Coronary artery (tissue), 2 donors: ENCODE data around the gene PAPPA2.

Source experiments
- DNase-seq: peaks from one replicate; pipeline ENCODE4 v3.0.0-alpha.2; 2017; ENCODE audit warnings: low spot score
- H3K27ac ChIP-seq, 2 donors: fragments of 200-600 bp; sonication (generic); one replicate each; pipeline ENCODE4 v1.5.1; 2016 to 2019
- H3K4me3 ChIP-seq: fragments of 200-600 bp; sonication (generic); 2 replicates; pipeline ENCODE4 v1.5.1; 2016; ENCODE audit warnings: mild to moderate bottlenecking, moderate library complexity
- CTCF ChIP-seq: fragments of 200-600 bp; sonication (generic); IDR thresholded peaks from one replicate; pipeline ENCODE4 v1.5.1; 2019; ENCODE audit warnings: antibody characterized with exemption

Gene PAPPA2

DNA sequence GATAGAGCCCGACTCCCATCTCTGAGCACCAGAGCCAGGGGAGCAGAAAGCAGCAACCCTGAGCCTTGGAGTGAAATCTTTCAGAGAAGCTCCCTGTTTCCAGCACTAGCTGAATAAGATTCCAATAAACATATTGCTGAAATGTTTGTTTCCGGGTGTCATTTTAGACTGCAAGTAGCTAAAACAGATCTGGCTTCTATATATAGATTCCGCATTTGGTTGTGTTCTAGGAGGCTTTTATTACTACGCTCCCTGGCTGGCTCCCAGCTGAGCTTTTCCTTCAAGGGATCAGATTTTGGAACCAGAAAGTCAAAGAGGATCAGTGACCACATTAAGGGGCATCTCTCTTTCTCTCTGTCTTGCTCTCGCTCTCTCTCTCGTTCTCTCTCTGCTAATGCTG, 88.2 kb downstream of the PAPPA2 start:
- TF ChIP-seq CTCF, result no peak
- Histone ChIP-seq H3K4me3 (no peak overlapping the region), H3K27ac (no peak overlapping the region)
- no peak for DNase-seq

DNA sequence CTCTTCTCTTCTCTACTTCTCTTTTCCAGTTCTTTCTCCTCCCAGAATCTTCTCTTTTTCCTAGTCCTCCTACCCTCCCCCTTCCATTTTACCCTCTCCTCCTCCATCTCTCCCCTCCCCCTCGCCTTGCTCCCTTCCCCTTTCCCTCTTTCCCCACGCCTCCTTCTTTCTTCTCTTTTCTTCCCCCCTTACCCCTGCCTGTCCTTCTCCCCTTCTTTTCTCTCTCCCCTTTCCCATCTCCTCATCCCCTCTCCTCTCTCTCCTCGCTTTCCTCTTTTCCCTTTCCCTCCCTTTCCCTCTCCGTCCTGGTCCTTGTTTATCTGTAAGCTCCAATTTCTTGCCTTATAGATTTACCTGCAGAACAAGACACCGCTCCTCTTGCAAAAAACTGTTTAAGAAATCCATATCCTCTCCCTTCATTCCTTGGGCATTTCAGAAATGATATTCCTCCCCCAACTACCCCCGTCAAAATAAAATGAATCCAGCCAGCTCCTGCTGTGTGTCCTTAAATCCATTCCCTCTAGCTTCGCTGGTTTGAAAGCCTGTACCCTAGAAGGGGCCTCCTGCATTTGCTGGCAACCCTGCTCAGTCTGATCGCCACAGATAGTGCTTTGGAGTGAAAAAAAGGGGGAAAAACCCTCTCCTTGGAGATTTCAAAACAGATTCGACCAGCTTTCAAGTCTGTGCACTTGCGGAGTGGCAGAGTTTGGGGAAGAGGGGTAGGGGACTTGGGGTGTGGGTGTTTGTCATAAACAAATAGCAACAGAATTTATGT, 89.4 kb downstream of the PAPPA2 start:
- H3K27ac ChIP-seq, result no peak overlapping the region
- no peak overlapping the region for H3K4me3 ChIP-seq
- TF ChIP-seq CTCF, result no peak
- no peak for DNase-seq

DNA sequence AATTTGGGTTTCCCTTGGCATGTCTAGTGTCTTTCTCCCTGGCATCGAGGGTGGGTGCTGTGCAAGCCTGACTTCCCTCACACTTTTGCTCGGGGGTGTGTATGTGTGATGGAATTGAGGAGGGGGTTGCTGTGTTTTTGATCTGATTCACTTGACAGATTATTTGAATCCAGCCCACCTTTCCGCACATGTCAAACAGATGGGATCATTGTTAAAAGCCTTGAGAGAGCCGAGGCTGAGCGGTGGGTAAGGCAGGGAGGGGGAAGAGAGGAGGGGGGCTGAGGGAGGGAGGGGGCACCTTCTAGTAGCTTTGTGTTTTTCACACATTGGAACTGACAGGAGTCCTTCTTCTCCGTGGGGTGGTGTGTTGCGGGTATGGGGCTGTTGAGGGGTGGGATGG, 90.0 kb downstream of the PAPPA2 start:
- TF ChIP-seq CTCF, result no peak
- Histone ChIP-seq H3K4me3 (no peak overlapping the region), H3K27ac (no peak overlapping the region)

DNA sequence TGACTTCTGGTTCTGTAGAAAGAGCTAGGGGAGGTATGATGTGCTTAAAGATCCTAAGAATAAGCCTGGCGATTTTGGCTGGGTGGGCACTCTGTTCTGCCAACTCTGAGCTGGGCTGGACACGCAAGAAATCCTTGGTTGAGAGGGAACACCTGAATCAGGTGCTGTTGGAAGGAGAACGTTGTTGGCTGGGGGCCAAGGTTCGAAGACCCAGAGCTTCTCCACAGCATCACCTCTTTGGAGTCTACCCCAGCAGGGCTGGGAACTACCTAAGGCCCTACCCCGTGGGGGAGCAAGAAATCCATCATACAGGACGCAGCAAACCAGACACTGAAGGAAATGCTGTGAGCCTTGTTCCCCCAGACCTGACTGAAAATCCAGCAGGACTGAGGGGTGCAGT, 93.3 kb downstream of the PAPPA2 start:
- Histone ChIP-seq H3K27ac (no peak overlapping the region), H3K4me3 (no peak overlapping the region)
- TF ChIP-seq CTCF, result no peak
- no peak for DNase-seq

More for the DNA sequence above, 90.0 kb downstream of the PAPPA2 start:
- DNase-seq, result no peak

DNA sequence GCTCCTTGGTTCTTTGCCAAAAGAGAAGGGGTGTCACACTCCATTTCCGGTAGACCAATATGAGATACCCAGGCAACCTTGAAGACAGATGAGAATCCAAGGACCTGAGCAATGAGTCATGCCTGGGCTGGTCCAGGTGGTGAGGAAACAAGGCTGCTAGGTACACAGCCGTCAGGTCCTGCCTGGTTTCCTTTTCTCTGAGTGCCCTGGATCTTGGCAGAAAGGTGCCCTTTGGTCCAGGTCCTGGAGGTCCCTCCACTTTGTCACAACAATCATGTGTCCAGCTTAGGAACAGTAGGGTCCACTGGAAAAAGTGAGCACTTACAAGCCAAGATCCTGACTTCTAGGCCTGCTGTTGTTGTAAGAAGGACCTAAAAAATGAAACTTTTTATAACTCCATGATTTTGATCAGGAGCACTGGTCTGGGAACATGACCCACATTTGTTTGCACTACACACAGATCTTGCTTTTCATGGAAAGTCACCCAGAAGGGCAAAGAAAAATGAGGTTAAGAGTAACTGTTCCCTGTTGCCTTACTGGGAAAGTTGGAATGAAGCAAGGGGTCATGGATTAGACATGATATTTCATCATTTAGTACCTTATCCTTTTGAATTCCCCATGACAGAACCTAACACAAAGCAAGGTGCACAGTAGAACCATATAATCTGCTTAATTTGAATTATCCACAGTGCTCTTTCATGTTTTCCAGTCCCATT, 94.7 kb downstream of the PAPPA2 start:
- no peak for DNase-seq
- no peak overlapping the region for H3K27ac ChIP-seq
- TF ChIP-seq CTCF, result no peak

DNA sequence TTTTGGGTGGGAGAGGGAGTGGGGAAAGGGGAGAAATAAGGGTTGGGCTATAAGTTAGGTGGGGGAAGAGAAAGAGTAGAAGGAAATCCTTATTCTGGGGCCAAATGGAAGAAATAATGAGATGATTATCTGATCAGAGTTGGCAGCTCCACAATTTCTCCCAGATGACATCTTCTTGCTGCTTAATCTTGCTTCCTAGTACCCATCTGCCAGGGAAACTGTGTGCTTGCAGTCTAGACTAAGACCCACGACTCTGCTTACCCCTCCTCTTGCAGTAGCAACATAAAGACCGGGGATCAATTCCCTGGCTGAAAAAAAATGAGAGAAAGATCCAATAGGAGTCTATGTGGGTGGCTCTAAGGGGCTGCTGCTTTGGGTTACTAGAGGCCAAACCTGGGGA, 95.6 kb downstream of the PAPPA2 start:
- no peak for DNase-seq
- TF ChIP-seq CTCF, result no peak
- Histone ChIP-seq H3K27ac (no peak overlapping the region), H3K4me3 (no peak overlapping the region)

More for the DNA sequence above, 94.7 kb downstream of the PAPPA2 start:
- H3K4me3 ChIP-seq, result no peak overlapping the region

DNA sequence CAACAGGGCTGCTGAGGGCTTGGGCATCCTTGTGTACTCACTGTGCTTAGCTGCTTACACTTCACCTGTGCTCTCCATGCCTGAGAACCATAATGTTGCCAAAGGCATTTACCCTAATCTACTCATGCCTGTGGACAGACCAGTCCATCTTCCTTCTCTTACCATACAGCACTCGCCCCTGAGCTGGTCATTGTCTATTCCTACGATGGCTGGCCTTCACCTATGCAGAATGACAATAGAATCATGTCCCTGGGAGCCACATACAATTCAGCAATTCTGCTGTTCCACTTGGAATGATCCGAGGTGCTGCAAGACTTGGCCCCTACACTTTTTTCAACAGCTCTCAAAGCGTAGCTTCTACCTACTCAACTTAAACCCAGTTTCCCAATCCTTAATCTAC, 96.5 kb downstream of the PAPPA2 start:
- no peak overlapping the region for H3K27ac ChIP-seq
- no peak for DNase-seq
- no peak overlapping the region for H3K4me3 ChIP-seq
- TF ChIP-seq CTCF, result no peak
